ENCODE measurements around the gene ENTPD3.
"Not testable (repeated sequence)": the region's sequence is repeated elsewhere in the genome, so short reads cannot be mapped to it uniquely, and the experiment has no call there.

ENTPD3 gene

DNA sequence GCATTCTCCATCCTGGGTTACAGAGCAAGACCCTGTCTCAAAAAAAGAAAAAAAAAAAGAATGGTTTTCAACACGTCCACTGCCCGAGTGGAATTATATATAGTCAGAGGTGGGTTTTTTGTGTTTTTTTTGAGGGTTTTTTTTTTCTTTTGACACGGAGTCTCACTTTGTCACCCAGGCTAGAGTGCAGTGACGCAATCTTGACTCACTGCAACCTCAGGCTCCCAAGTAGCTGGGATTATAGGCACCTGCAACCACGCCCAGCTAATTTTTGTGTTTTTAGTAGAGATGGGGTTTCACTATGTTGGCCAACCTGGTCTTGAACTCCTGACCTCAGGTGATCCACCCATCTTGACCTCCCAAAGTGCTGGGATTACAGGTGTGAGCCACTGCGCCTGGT lies 73.5 kb downstream of the ENTPD3 start:
- not testable (repeated sequence) for DNase-seq (ENCODE audit: low read depth)

GRCh38 chr3:40461161-40461560 lies 74.2 kb downstream of the ENTPD3 start:
- no peak for DNase-seq (ENCODE audit: low read depth)

DNA sequence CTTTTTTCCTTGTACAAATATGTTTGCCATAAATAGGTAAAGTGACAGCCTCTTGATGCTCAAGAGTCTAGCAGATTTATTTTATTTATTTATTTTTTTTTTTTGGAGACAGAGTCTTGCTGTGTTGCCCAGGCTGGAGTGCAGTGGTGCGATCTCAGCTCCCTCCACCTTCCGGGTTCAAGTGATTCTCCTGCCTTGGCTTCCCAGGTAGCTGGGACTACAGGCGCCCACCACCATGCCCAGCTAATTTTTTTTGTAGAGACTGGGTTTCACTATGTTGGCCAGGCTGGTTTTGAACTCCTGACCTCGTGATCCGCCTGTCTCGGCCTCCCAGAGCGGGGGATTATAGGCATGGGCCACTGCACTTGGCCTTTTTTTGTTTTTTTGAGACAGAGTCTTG lies 75.9 kb downstream of the ENTPD3 start:
- not testable (repeated sequence) for DNase-seq (ENCODE audit: low read depth)

DNA sequence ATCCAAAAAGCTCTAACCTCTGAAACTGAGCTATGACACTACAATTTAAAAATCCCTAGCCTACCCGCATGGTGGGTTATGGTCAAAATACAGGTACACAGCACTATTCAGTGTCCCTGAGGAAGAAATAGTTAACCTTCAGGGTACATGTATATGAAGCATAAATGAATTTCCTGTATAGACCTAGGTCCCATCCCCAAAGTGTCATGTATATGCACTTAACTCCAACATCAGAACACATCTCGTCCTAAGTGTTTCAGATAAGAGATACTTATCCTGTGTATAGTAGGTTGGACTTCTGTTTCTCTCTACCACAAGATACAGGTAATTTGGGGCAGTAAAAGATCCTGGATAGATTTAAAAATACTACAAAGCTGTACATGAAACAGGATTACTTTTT lies 76.6 kb downstream of the ENTPD3 start:
- no peak for DNase-seq (ENCODE audit: low read depth)

DNA sequence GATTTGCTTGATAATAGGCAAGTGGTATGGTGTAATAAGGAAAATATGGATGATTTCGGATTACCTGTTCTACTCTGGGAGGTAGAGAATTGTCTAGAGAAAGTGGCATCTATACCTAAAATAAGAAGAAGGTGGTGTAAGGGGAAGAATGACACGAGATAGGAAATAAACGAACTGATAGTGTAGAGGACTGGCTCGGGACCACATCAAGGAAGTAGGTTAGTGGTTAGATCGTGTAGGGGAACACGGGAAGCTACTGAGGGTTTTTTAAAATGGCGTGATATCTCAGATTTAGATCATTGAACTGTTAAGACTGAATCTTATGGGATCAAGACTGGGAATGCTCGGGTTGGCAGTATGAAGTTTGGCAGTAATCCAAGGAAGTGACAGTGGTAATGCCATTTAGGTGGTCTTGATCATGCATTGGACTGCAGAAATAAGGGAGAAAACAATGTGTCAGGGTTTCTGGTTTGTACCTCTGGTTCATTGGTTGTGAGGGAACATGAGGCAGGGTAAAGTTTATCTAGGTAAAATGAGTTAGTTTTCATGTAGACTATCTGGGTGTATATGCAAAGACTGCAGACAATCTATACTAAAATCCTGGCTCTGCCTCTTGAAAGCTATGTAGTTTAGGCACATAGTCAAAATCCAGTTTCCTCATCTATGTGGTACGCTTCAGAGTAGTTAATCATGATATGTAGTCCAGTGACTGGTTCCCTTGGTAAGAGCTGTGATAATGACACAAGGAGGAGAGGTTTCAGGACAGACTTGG lies 77.5 kb downstream of the ENTPD3 start:
- DNase-seq (ENCODE audit: low read depth): peak; percentile 12

- DNase-seq (ENCODE audit: low read depth): no peak
These were observed 78.1 kb downstream of the ENTPD3 start for GRCh38 chr3:40465111-40465407.

- DNase-seq (ENCODE audit: low read depth): no peak
These were observed 78.5 kb downstream of the ENTPD3 start for GRCh38 chr3:40465456-40465855.

GRCh38 chr3:40468018-40468417 lies 81.0 kb downstream of the ENTPD3 start:
- DNase-seq (ENCODE audit: low read depth): no peak

GRCh38 chr3:40470701-40471100 lies 83.7 kb downstream of the ENTPD3 start:
- DNase-seq (ENCODE audit: low read depth): no peak

DNA sequence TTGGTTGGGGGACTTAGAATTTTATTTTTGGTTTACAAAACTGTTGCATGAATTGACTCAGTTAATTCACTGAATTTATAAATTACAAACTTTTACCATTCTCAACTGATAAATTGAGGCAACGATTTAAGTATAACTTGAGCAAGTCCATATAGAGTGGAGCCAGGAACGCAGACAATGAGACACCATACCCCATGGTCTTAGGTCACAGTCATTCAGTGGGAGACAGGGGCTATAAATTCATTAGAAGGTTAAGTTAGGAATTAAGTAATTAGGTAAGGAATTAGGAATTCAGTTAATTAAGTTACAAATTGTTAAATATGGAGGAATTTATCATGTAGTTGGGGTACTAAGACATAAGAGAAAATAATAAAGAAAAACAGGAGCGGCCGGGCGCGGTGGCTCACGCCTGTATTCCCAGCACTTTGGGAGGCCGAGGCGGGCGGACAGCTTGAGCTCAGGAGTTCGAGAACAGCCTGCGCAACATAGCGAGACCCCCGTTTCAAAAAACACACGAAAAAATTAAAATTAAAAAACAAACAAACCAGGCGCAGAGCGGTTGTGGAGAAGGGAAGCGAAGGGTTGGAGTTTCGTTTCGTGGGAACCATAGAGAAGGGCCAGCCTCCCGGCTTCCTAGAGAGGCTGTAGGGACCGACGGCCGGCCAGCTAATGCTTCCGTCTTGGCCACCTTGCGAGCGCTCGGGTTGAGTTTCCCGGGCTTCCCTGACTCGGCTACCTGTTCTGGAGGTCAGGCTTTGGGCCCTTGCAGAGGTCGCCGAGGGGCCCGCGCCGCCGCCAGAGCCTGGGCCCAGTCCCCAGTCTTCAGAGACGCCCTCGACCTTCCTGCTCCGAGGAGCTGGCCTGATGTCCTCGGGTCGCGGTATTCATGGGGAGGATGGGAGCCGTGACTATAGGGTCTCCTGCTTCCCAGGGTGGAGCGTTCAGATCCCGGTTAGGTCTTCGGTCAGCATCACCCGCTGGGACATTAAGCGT lies 89.8 kb downstream of the ENTPD3 start, which contains the start of gene ZNF619:
ZNF619 (plus strand) TSS at position 645 of the 993 bp plus-strand sequence. CDS start 858 bp downstream, outside the sequence.
- DNase-seq (ENCODE audit: low read depth): peak; percentile 25

GRCh38 chr3:40477666-40478065 lies 90.7 kb downstream of the ENTPD3 start:
- DNase-seq (ENCODE audit: low read depth): no peak

Measured in T-helper 22 cell (primary cell).